ENCODE measurements around the gene RPIA. TPM values are rescaled to one million over a fixed set of nuclear protein-coding genes. Genes with fewer than 3 reads are reported as not detected.

RPIA gene
- total and polyA plus RNA-seq, 9 of the 15 experiments (the other 6 are each of a cell fraction or from before 2014, with no cell fraction given) = 7.8 to 41.2 (median 25.8) TPM

- TF ChIP-seq MGA (IDR thresholded peaks at IDR 0.05) = peak; percentile 99
- no peak for TF ChIP-seq E2F3 (CRISPR knock-in tag; IDR thresholded peaks at IDR 0.05)
- TF ChIP-seq CHD4 (IDR thresholded peaks at IDR 0.05; ENCODE audit: insufficient read depth, insufficient replicate concordance, low read depth, low read length, poor library complexity, severe bottlenecking) = no peak
- TF ChIP-seq GATA2 (CRISPR knock-in tag; IDR thresholded peaks at IDR 0.05) = no peak
- no peak for TF ChIP-seq SIRT6 (IDR thresholded peaks at IDR 0.05; ENCODE audit: low read depth, low read length)
- TF ChIP-seq ZNF253 (CRISPR knock-in tag; conservative IDR thresholded peaks at IDR 0.05) = no peak
- TF ChIP-seq SAP30 (IDR thresholded peaks at IDR 0.05; ENCODE audit: borderline replicate concordance, insufficient read depth, low read depth, low read length, poor library complexity, severe bottlenecking) = peak; percentile 93
- TF ChIP-seq DEAF1 (CRISPR knock-in tag; IDR thresholded peaks at IDR 0.05) = no peak
- TF ChIP-seq NR4A1 (CRISPR knock-in tag; IDR thresholded peaks at IDR 0.05) = no peak
- TF ChIP-seq NR4A1 (tag; IDR thresholded peaks at IDR 0.05) = peak; percentile 21; the same call in 1 of the 2 replicates
- TF ChIP-seq NR2C1 (IDR thresholded peaks at IDR 0.05) = peak; percentile 50; the same call in 1 of the 2 replicates
- TF ChIP-seq NR2C1 (tag; IDR thresholded peaks at IDR 0.05) = peak; percentile 82
- peak; percentile 63 for TF ChIP-seq TAF9B (IDR thresholded peaks at IDR 0.05; ENCODE audit: partially characterized antibody)
These were observed at the start of gene RPIA (continued) for GRCh38 chr2:88691339-88692183.
